Thoracic aorta (tissue), 2 donors: ENCODE measurements around the gene CARTPT. TPM values are rescaled to one million over a fixed set of nuclear protein-coding genes. Genes with fewer than 3 reads are reported as not detected.

ENCODE experiments used
- ATAC-seq: fragments of 150-250 bp; one replicate; pipeline ENCODE4 v1.8.0; 2017; ENCODE audit warnings: low read depth; ENCODE audit not compliant: insufficient number of reproducible peaks, low FRiP score
- DNase-seq: peaks from one replicate; pipeline ENCODE4 v3.0.0-alpha.2; 2020; ENCODE audit warnings: low spot score
- H3K27ac ChIP-seq, 2 donors: fragments of 200-600 bp; sonication (generic); 1 replicate in 1 of 2; 2 replicates in 1 of 2; pipeline ENCODE4 v1.5.1; 2016; ENCODE audit warnings: mild to moderate bottlenecking in 2 of 2, moderate library complexity in 2 of 2
- H3K27me3 ChIP-seq: fragments of 200-600 bp; sonication (generic); replicated peaks from 2 replicates; pipeline ENCODE4 v1.6.0; 2016; ENCODE audit warnings: mild to moderate bottlenecking; ENCODE audit not compliant: insufficient read depth
- H3K36me3 ChIP-seq: fragments of 200-600 bp; sonication (generic); one replicate; pipeline ENCODE4 v1.5.1; 2016
- H3K4me1 ChIP-seq, 2 donors: fragments of 200-600 bp; sonication (generic); 1 replicate in 1 of 2; 2 replicates in 1 of 2; pipeline versions ENCODE4 v1.5.1 to v1.6.0; 2016; ENCODE audit warnings: low read depth in 2 of 2, mild to moderate bottlenecking in 1 of 2; ENCODE audit not compliant: control insufficient read depth in 1 of 2
- H3K4me3 ChIP-seq: fragments of 200-600 bp; sonication (generic); 2 replicates; pipeline ENCODE4 v1.5.1; 2016; ENCODE audit warnings: mild to moderate bottlenecking
- H3K9me3 ChIP-seq: fragments of 200-600 bp; sonication (generic); 2 replicates; pipeline ENCODE4 v1.5.1; 2016
- CTCF ChIP-seq: fragments of 200-600 bp; sonication (generic); IDR thresholded peaks from one replicate; pipeline ENCODE4 v1.5.1; 2019; ENCODE audit warnings: antibody characterized with exemption
- total RNA-seq, 2 donors: library from RNA; depleted of rRNA; stranded (reverse); fragments of >200 nt; gene quantifications; one replicate each; pipeline versions ENCODE4 v1.1.0 to v1.2.3, GENCODE V29; 2016

CARTPT gene
- total RNA-seq, 2 donors from 2014 or later: 39.4 TPM; not detected in 1

- H3K9me3 ChIP-seq: no peaks in the 10 kb centered on the region
Observed at GRCh38 chr5:71751422-71751821, 32.3 kb downstream of the CARTPT start.

GRCh38 chr5:71752441-71753190 is 33.5 kb downstream of the CARTPT start:
- ATAC-seq (no peak), DNase-seq (no peak)
- no peak overlapping the region for H3K4me3 ChIP-seq
- H3K9me3 ChIP-seq: no peaks in the 10 kb centered on the region
- peaks cover 5 to 6% of the 10 kb centered on the region in 2 donors for H3K4me1 ChIP-seq
- H3K36me3 ChIP-seq: no peaks in the 10 kb centered on the region
- TF ChIP-seq CTCF: no peak
- no peaks in the 10 kb centered on the region for H3K27me3 ChIP-seq
- H3K27ac ChIP-seq: no peak overlapping the region

More at GRCh38 chr5:71751422-71751821, 32.3 kb downstream of the CARTPT start:
- DNase-seq (no peak), ATAC-seq (no peak)
- no peak overlapping the region for H3K27ac ChIP-seq
- H3K4me3 ChIP-seq: no peak overlapping the region
- H3K4me1 ChIP-seq: peaks cover 5 to 6% of the 10 kb centered on the region in 2 donors
- no peaks in the 10 kb centered on the region for H3K36me3 ChIP-seq
- no peak for TF ChIP-seq CTCF
- no peaks in the 10 kb centered on the region for H3K27me3 ChIP-seq

DNA sequence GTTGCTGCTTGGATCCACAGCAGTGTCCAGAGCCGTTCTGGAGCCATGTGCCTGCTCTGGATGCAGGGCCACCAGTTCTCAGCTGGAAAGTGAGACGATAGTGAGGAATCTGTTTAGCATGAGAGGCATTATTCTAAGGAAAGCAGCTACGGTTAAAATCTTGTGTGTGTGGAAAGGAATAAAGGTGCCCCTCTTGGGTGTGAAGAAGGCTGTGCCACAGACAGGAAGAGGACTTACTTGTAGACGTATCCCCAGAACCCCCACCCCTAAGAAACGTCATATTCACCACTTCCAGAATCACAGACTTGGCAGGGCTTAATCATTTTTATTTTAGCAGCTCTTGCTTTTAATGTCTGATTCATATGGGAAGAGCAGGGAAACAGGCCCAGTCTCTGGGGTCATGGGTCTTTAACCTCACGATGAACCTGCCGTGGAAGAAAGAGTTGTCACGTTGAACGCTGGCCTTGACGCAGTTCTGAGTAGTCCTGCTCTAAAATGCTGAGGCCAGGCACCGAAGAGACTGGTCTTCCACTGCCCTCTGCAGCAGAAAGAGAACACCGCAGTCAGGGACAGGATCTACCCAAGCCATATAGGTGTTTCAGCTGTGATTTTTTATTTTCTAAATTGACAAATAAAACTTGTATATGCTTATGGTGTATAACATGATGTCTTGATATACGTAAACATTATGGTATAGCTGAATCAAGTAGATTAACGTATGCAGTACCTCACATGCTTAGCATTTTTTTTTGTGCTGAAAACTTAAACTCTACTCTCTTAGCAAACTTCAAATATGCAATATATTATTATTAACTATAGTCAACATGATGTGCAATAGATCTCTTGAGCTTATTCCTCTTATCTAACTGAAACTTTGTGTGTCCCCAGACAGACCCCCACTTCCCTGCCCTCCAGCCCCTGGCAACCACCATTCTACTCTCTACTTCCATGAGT is 38.8 kb downstream of the CARTPT start:
- Histone ChIP-seq H3K27ac (peak overlapping the region in 1 of 2 donors; percentile 1), H3K4me3 (peak overlapping the region; percentile 26), H3K36me3 (no peaks in the 10 kb centered on the region), H3K4me1 (peaks cover 3 to 9% of the 10 kb centered on the region in 2 donors), H3K27me3 (no peaks in the 10 kb centered on the region), H3K9me3 (no peaks in the 10 kb centered on the region)
- DNase-seq: peak; percentile 31
- peak; percentile 84 for ATAC-seq
- peak; percentile 75 for TF ChIP-seq CTCF

DNA sequence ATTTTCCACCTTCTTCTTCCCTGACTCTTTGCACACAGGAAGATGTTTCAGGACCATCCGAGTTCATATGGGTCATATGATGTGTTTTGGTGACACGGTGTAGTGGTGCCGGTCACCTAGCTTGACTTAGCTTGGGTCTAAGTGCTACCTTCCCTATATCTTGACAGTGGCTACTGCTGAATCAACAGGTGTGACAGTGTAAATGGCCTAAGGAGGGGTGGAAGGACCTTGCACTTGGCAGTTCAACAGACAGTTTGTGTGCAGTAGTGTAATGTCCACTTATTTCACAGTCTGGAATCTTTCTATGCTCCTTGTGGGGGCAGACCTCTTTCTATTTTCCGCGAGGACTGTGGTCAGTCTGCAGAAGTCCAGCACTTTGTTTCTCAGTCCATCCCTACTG is 43.8 kb downstream of the CARTPT start:
- no peak for DNase-seq
- ATAC-seq: no peak
- Histone ChIP-seq H3K4me1 (peaks cover 3 to 7% of the 10 kb centered on the region in 2 donors), H3K27ac (no peak overlapping the region), H3K9me3 (no peaks in the 10 kb centered on the region), H3K27me3 (no peaks in the 10 kb centered on the region), H3K4me3 (no peak overlapping the region), H3K36me3 (no peaks in the 10 kb centered on the region)
- no peak for TF ChIP-seq CTCF

DNA sequence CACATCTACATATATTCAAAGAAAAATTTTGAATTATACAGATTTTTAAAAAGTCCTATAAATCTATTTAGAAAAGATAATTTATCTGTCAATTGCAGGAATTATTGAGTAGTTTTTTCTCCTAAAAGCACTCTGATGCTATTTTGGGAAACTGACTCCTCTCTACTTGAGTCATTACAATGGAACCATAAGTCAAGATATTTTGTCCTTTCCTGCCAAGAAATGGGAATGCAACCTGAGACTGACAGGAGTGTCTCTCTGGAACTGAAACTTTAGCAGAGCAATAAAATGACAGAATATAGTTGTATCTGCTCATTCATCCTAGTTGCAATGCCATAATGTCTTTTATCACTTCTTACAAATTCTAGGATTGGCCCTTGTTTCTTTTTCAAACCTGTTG is 48.6 kb downstream of the CARTPT start:
- Histone ChIP-seq H3K27ac (no peak overlapping the region), H3K4me3 (no peak overlapping the region)

More for the DNA sequence above, 48.6 kb downstream of the CARTPT start:
- no peak for TF ChIP-seq CTCF
- ATAC-seq (no peak), DNase-seq (no peak)
- Histone ChIP-seq H3K36me3 (no peaks in the 10 kb centered on the region), H3K27me3 (no peaks in the 10 kb centered on the region), H3K4me1 (no peaks in the 10 kb centered on the region), H3K9me3 (no peaks in the 10 kb centered on the region)
